Measurements from ENCODE around the gene ST3GAL6. TPM values are rescaled to one million over a fixed set of nuclear protein-coding genes. Genes with fewer than 3 reads are reported as not detected.

The ST3GAL6 gene, protein sequence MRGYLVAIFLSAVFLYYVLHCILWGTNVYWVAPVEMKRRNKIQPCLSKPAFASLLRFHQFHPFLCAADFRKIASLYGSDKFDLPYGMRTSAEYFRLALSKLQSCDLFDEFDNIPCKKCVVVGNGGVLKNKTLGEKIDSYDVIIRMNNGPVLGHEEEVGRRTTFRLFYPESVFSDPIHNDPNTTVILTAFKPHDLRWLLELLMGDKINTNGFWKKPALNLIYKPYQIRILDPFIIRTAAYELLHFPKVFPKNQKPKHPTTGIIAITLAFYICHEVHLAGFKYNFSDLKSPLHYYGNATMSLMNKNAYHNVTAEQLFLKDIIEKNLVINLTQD
- total RNA-seq = 46.8 and 49.2 TPM in 2 replicates
- long read RNA-seq, transcript ST3GAL6-214 (10 exons, 1,886 nt) = major isoform, 36 of 119 reads
- long read RNA-seq, transcript ST3GAL6-228 (10 exons, 3,399 nt) = minor isoform, 9 of 119 reads
- long read RNA-seq, transcript ST3GAL6-202 (11 exons, 3,571 nt) = minor isoform, 11 of 119 reads
- long read RNA-seq, partial matches to known transcripts = 3 of 119 reads
- long read RNA-seq, other reads (novel, unspliced or antisense) = 60 of 119 reads

DNA sequence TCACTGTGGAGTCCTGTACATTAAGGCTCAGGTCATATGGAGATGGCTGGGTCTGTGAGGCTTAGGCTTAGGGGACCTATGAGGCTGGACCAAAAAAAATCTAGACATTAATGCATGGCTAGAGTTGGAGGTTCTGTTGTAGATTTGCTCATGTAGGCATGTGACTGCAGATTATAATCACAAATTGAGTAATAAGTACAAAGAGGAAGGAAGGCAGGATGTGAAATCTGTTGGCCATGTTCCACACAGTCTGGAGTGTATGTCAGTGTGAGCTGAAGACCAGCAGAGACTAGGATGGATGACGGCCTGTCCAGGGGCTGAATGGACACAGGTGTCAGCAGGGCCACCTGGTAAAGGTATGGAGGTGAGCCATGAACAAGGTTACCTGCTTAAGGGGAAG is at the start of gene ST3GAL6:
ST3GAL6 (plus strand) TSS at position 265 of the 400 bp plus-strand sequence. CDS start 5,101 bp downstream, outside the sequence.
- Mint-ChIP-seq H3K27ac (peak within 1 kb of the TSS; percentile 12), H3K36me3 (ENCODE audit: insufficient read depth) (peaks cover 5% of the 10 kb centered on the region), H3K27me3 (no peaks in the 10 kb centered on the region), H3K4me3 (ENCODE audit: low read depth) (no peak within 1 kb of the TSS), H3K9me3 (ENCODE audit: low read depth) (no peaks in the 10 kb centered on the region), H3K4me1 (ENCODE audit: low read depth) (peaks cover 53% of the 10 kb centered on the region)
- no peak for DNase-seq (ENCODE audit: low spot score, unreplicated experiment)
- TF ChIP-seq, protein P1, sequence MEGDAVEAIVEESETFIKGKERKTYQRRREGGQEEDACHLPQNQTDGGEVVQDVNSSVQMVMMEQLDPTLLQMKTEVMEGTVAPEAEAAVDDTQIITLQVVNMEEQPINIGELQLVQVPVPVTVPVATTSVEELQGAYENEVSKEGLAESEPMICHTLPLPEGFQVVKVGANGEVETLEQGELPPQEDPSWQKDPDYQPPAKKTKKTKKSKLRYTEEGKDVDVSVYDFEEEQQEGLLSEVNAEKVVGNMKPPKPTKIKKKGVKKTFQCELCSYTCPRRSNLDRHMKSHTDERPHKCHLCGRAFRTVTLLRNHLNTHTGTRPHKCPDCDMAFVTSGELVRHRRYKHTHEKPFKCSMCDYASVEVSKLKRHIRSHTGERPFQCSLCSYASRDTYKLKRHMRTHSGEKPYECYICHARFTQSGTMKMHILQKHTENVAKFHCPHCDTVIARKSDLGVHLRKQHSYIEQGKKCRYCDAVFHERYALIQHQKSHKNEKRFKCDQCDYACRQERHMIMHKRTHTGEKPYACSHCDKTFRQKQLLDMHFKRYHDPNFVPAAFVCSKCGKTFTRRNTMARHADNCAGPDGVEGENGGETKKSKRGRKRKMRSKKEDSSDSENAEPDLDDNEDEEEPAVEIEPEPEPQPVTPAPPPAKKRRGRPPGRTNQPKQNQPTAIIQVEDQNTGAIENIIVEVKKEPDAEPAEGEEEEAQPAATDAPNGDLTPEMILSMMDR (IDR thresholded peaks at IDR 0.05; ENCODE audit: unreplicated experiment) = no peak

DNA sequence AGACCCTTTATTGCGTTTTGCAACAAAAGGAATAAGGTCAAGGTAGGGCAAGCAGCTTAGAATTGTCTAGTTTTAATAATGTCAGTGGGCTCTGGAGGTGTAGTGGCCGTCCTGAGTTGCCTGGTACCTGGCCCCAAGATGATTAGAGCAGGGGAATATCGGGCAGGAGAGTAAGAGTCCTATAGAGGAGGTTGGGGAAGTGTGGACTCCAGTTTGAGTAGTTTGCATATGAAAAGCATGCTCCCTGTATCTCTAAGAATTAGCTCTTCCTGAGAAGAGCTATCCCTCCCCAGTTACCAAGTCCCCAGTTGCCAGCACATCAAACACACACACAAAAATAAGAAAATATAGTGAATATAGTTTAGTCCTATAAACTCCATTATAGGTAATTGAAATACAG is 49.2 kb upstream of the ST3GAL6 start:
- Mint-ChIP-seq H3K27ac (no peak overlapping the region), H3K4me3 (ENCODE audit: low read depth) (no peak overlapping the region), H3K27me3 (no peaks in the 10 kb centered on the region), H3K4me1 (ENCODE audit: low read depth) (peaks cover 15% of the 10 kb centered on the region), H3K9me3 (ENCODE audit: low read depth) (peaks cover 9% of the 10 kb centered on the region), H3K36me3 (ENCODE audit: insufficient read depth) (no peaks in the 10 kb centered on the region)
- TF ChIP-seq, protein P1 (IDR thresholded peaks at IDR 0.05; ENCODE audit: unreplicated experiment) = no peak
- no peak for DNase-seq (ENCODE audit: low spot score, unreplicated experiment)

DNA sequence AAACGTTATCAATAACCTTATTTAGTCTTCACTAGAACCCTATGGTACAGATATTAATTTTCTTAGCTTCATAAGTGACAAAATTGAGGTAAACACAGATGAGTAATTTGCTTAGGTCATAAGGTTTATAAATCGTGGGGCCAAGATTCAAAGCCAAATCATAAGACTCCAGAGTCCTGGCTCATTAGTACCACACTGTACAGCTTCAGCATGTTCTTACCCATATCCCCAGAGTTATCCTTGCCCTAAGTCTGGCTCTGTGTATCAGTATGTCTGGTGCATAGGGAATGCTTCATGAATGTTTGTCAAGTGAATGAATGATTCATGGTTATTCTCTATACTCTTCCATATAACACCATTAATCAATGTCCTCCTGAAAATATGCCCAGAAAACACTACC is 45.6 kb upstream of the ST3GAL6 start:
- no peaks in the 10 kb centered on the region for H3K27me3 Mint-ChIP-seq
- H3K4me3 Mint-ChIP-seq (ENCODE audit: low read depth) = no peak overlapping the region
- DNase-seq (ENCODE audit: low spot score, unreplicated experiment) = no peak
- H3K4me1 Mint-ChIP-seq (ENCODE audit: low read depth) = peaks cover 2% of the 10 kb centered on the region
- no peak overlapping the region for H3K27ac Mint-ChIP-seq
- H3K9me3 Mint-ChIP-seq (ENCODE audit: low read depth) = peaks cover 9% of the 10 kb centered on the region
- TF ChIP-seq, protein P1 (IDR thresholded peaks at IDR 0.05; ENCODE audit: unreplicated experiment) = no peak
- H3K36me3 Mint-ChIP-seq (ENCODE audit: insufficient read depth) = no peaks in the 10 kb centered on the region

DNA sequence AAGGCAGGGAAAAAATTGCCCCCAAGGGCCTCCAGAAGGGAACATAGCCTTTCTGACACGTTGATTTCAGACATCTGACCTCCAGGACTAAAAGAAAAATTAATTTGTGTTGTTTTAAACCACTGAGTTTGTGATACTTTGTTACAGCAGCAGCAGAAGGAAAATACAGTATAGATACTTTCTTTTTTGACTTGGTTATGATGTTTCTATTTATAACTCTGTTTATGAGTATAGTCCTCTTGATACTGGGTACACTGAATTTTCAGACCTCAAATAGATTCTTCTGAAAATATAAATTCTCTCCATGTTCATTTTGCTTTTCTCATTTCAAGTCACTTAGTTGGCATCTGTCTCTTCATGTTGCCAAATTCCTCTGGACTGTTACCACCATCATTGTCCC is 44.4 kb upstream of the ST3GAL6 start:
- H3K36me3 Mint-ChIP-seq (ENCODE audit: insufficient read depth) = no peaks in the 10 kb centered on the region
- H3K27me3 Mint-ChIP-seq = no peaks in the 10 kb centered on the region
- no peak overlapping the region for H3K4me3 Mint-ChIP-seq (ENCODE audit: low read depth)
- DNase-seq (ENCODE audit: low spot score, unreplicated experiment) = no peak
- peaks cover 3% of the 10 kb centered on the region for H3K9me3 Mint-ChIP-seq (ENCODE audit: low read depth)
- TF ChIP-seq, protein P1 (IDR thresholded peaks at IDR 0.05; ENCODE audit: unreplicated experiment) = no peak
- H3K4me1 Mint-ChIP-seq (ENCODE audit: low read depth) = peaks cover 2% of the 10 kb centered on the region
- H3K27ac Mint-ChIP-seq = no peak overlapping the region

DNA sequence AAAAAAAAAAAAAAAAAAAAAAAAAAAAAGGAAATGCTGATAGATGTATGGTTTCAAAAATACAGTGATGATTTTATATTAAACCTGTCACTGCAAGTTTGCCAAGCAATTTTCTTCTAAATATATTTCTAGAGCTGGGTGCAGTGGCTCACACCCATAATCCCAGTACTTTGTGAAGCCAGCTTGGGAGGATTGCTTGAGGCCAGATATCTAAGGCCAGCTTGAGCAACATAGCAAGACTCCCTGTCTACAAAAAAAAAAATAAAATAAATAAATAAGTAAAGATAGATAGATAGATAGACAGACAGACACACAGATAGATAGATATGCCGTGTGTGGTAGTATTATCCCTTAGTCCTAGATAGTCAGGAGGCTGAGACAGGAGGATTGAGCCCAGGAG is 41.4 kb upstream of the ST3GAL6 start:
- TF ChIP-seq, protein P1 (IDR thresholded peaks at IDR 0.05; ENCODE audit: unreplicated experiment) = no peak
- no peak for DNase-seq (ENCODE audit: low spot score, unreplicated experiment)
- Mint-ChIP-seq H3K27me3 (no peaks in the 10 kb centered on the region), H3K36me3 (ENCODE audit: insufficient read depth) (no peaks in the 10 kb centered on the region), H3K27ac (no peak overlapping the region), H3K4me1 (ENCODE audit: low read depth) (peaks cover 2% of the 10 kb centered on the region), H3K9me3 (ENCODE audit: low read depth) (peaks cover 4% of the 10 kb centered on the region), H3K4me3 (ENCODE audit: low read depth) (no peak overlapping the region)
